Jurkat, Clone E6-1 (cell line): ENCODE results near the gene HTR1B.

Experiments
- DNase-seq: peaks from one replicate; pipeline ENCODE4 v3.0.0-alpha.2; 2011; ENCODE audit warnings: low read depth, low spot score
- H3K4me3 ChIP-seq: 2 replicates; pipeline ENCODE4 v1.5.1; 2011; ENCODE audit warnings: mild to moderate bottlenecking, low read length, control low read depth, moderate library complexity

HTR1B gene

DNA sequence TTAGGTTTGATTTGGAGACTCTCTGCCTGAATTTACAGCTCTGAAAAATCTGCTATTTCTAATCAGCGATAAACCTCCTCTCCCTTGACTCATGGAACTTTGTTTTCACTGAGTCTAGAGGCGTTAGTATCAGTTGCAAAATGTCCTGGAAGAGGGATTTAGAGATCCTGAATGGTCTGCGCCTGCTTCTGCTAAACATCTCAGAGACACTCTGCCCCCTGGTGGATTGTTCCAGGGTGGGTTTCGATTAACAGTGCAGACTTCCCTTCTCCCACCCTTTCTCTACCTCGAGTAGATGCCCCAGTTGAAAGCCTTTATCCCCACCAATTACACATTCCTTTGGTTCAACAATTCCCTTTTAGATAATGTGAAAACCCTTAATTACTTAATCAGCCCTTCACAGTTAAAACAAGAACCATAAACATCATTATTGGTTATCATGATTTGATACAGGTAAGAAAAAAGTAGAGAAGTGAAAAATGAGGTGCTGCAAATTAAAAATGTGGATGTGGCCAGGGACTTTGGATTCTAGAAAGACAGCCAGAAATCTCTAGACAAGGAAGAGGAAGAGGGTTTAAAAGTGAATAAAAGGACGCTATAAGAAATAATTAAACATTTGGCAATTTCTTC is 5.5 kb downstream of the HTR1B start:
- H3K4me3 ChIP-seq = no peak overlapping the region
- peak; percentile 37 for DNase-seq

DNA sequence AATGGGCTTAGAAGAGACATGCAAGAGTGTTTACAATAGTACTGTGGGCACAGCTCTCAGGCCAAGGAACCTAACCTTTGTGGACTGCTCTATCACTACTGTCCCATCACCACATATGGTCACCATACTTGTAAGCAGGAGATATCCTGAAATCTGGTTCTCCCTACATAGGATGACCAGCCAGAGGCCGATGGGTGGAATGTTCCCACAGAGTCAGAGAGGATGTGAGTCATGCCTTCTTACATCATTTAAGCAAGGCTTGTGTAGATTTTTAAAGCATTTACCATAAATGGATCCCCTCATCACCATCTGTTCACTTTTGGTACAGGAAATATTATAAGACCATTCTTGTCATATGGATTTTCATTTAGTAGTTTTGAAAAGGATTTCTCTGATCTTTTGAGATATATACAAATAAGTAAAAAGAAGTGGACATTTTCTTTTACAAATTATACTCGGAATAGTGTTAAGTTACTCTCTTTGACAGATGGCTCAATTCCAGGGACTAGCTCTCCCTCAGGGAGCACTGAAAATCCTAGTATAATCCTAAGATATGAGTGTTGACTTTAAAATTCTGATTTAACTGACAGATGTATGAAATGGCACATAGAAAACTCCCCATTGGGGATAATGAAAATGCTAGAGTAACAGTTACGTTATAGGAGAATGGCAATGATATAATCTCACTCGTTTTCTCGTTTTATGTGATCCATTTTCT is 6.6 kb downstream of the HTR1B start:
- DNase-seq = no peak
- no peak overlapping the region for H3K4me3 ChIP-seq

DNA sequence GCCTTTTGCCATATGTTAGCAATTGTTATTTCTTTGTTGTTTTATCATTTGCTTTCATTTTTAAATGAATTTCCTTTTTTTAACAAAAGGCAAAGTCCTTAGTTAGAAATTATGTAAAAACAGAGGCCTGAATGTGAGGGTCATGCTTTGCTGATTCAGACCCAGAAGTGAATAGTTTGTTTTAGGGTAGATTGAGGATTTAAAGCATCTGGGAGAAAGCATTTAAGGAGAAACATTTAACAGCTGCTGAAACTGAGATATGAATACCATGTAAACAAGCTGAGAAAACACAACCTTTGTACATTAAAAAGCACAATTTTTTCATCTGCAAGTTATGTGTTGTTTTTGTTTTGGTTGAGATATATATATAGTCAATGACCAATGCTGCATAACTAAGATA is 8.0 kb downstream of the HTR1B start:
- no peak overlapping the region for H3K4me3 ChIP-seq
- no peak for DNase-seq

DNA sequence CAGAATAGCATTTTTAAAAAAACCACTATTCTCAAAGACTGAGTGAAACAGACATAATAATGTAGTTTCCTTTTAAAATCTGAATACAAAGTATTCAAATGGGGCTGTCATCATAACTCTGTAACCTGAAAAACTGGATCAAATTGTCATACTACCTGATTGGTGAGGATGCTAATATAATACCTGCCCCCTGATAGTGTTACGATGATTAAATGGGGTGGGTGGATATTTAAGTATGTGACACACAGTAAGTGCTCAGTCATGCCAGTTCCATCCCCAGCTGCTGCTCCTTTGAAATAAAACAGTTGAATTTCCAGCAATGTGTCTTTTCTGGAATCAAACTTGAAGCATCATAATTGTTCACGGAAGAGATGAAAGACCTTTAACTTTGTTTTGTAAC is 8.9 kb downstream of the HTR1B start:
- DNase-seq = no peak
- H3K4me3 ChIP-seq = no peak overlapping the region

DNA sequence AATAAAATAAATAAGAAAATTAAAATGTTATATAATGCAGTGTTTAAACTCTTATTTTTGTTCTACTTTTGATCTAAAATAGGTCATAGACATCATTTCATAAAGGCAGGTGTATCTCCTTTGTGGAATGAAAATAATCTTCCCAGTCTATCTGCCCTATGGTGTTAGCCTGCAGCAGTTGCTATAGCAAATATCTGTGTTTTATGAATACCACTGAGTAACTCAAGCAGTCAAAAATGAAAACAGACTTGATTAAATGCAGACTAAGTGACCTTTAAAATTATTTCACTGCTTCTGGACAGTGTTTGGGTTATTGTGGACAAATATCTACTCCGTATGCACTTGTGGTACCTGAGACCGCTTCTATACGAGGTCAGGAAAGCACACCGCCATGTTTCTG is 11.8 kb downstream of the HTR1B start:
- DNase-seq = no peak
- no peak overlapping the region for H3K4me3 ChIP-seq

DNA sequence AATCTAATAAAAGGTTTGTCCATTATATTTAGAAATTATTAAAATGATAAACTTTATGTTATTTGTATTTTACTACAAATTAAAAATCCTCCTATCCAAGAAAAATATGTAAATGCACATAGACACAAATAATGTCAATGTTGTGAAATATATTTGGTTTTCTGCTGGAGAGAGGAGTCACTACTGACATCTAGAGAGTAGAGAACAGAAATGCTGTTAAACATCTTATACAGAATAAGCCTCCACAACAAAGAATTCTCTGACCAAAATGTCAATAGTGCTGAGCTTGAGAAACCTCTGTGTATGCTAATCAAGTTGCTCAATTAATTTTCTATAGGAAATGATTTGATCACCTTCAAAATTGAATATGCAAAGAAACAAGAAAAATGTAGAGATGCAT is 12.4 kb downstream of the HTR1B start:
- H3K4me3 ChIP-seq = no peak overlapping the region
- no peak for DNase-seq

DNA sequence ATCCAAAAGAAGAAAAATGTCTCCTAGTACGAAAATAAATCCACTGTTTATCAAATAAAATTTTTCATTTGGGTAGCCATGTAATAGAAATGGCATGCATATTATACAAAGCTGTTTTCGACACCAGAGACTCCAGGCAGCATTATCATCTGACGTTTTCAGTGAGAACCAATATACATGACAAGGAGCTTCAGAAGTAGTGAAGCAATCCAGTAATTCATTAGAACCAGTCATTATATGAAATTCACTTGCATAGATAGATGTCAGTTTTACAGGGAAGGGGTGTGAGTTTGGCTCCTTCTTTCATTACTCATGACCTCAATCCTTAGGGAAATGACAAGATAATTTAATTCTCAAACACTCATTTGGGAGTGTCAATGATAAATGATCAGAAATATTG is 14.7 kb downstream of the HTR1B start:
- no peak overlapping the region for H3K4me3 ChIP-seq
- DNase-seq = no peak

DNA sequence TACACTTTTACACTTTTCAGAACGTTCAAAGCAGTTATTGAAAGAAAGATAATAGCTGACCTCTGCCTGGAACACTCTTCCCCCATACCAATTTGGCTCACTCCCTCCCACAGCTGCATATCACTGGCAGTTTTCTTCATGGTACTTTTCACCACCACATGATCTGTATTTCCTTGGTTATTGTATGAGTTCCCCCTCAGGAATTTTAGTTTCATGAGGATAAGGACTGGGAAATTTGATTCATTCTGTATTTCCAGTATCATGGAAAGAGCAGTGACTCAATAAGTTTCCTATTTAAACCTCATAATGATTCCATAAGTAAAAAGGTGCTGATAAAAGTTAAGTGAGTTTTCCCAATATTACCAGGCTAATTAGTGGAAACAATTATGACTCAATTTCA is 16.0 kb downstream of the HTR1B start:
- H3K4me3 ChIP-seq = no peak overlapping the region
- no peak for DNase-seq

DNA sequence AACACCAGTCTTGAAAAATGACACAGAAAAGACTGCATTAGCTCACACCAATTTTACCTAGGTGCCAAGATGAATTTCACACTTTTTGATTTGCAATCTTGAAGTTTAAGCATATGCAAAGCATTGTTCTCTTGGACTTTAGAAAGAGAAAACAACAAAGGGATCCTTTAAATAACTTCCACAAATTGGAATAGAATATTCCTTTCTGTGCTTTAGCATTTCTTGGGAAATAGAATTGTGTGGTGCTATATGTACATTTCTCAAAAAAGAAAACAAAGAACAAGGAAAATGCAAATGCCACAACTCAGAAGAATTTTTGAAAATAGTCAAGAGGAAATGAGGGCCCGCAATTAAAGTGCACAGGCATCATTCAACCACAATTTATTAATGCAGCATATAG is 17.0 kb downstream of the HTR1B start:
- no peak overlapping the region for H3K4me3 ChIP-seq
- no peak for DNase-seq

DNA sequence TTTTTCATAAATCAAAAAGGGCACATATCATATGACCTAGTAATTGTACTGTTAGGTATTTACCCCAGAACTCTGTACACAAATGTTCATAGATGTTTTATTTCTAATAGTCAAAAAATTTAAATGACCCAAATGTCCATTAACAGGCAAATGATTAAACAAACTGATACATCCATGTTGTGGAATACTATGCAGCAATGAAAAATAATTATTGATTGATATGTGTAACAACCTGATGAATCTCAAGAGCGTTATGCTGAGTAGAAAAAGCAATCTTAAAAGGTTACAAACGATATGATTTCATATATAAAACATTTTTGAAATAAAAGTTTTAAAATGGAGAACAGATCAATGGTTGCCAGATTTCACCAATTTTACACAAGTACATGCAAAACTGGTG is 18.1 kb downstream of the HTR1B start:
- no peak for DNase-seq
- H3K4me3 ChIP-seq = no peak overlapping the region

DNA sequence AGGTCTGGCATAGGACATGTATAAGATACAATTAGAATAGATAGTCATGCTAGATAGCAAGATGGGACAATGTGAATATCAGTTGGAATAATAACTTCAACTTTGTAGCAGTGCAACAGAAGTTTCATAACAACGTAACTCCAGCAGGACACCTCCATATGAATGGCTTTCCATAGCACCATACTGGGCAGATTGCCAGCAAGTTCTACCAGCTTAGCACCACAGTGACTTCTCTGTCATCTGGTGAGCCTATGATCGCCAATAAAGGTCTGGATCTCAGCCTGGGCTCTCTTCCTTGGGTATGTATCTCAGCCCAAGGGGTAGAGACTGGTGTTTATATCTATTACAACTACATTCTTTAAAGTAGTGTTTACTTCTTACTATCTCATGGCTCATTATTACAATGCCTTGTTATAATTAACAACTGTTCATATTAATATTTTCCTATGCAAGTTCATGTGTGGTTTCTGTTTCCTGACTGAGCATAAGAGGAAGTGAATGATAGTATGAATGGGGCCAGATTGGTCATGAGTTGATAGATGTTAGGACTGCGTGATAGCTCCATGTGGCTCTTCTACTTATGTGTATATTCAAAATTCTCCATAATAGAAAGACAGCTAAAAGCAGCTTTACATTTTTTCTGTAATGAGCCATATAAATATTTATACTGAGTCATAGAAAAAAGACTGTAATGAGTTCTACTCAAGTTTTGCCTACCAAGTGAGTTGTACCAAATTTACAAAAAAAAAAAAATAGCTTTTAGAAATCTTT is 22.9 kb downstream of the HTR1B start:
- DNase-seq = no peak
- H3K4me3 ChIP-seq = no peak overlapping the region

DNA sequence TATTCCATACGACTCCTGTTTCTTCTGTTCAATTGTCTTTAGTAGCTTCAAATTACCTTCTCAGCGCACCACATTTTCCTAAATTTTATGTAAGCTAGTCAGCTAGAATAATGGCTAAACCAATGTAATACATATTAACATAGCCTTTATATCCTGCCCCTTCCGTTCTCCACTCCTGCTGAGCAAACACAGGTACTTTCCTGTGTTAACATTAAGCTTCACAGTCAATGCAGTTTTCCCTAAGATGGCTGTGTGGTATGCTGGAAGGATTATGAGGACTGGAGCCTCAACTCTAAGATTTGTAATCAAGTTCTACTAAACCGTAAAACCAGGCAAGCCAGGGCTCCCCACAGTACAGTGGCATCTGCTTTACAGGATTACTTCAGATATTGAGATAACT is 29.4 kb downstream of the HTR1B start:
- no peak for DNase-seq
- H3K4me3 ChIP-seq = no peak overlapping the region

DNA sequence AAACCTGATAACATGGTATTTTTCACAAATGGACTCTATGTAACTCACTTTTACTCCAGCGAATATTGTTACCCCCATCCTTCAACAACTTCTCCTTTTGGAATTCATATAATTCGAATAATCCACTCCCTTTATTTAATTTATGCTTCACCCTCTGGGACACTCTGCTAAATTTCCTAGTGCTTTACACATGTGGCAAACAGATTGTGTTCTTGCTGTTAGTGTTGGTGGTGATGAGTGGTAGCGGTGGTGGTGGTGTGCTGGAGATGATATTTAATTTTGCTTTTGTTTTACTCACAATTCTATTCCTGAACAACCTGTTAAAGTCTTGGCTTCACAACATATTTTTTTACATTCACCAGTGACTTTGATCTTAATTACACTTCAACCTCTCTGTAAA is 32.8 kb downstream of the HTR1B start:
- no peak for DNase-seq
- H3K4me3 ChIP-seq = no peak overlapping the region

DNA sequence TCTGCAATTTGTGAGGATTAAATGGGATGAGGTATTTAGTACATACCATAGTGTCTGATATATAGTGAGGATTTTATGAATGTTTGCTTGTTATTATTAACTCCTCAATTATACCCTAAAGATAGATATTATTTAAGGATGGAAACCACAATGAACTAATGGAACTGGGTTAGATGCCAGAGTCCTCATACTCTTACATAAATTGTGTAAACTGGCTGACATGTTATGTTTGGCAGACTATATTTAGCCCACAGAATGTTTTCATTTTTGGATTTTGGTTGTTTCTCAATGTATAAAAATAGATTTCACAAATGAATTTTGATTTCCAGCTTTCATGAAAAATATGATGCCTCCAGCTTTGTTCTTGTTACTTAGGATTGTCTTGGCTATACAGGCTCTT is 37.6 kb downstream of the HTR1B start:
- no peak for DNase-seq
- no peak overlapping the region for H3K4me3 ChIP-seq

DNA sequence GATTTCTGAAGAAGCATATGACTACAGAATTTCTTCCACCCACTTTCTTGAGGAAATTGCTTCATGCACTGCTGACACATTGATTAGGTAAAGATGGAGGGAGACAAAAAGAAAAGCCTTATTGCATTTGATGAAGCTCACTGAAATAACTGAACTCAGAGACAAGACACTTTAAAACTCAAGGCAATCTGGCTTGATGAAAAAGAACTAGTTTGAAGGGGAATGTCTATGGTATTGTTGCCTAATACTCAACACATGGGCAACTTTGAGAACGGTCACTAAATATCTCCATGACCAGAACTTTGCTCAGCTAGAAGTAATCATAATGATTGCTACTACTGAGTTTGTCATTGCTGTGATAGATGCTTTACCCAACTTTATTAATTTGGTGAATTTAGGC is 38.1 kb downstream of the HTR1B start:
- DNase-seq = no peak
- no peak overlapping the region for H3K4me3 ChIP-seq

DNA sequence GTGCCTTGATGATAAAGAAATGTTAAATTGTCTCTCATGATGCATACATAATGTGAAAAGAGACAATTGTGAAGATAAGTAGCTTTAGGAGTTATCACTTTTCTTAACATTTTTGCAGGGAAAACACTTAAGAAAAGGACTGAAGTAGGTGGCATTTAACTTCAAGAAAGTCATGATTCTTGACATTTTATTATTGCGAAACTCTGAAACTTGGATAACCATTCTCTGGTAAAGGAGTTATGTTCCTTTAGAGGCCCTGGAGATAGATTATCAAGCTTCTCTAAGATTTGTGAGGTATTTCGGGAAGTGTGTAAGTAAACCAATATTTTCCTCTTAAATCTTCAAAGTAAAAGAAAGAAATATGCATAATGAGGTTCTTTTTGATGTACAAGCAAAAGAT is 38.5 kb downstream of the HTR1B start:
- no peak for DNase-seq
- no peak overlapping the region for H3K4me3 ChIP-seq

DNA sequence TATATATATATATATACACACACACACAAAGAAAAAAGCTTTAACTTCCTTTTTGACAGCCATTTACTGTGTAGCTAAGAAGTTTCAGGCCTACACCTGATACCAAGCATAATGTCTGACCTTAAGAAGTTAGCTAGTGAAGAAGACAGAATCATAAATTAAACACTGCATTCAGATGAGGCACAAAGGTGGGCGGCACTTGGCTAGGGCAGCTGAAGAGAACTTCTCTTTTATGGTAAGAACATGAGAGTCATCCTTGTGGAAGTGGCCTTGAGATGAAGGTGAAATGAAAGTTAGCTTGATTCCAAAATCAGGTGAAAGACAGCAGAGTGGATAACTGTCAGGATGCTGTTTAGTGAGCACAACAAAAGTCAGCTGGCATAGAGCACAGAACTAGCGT is 46.5 kb downstream of the HTR1B start:
- DNase-seq = no peak
- H3K4me3 ChIP-seq = no peak overlapping the region

DNA sequence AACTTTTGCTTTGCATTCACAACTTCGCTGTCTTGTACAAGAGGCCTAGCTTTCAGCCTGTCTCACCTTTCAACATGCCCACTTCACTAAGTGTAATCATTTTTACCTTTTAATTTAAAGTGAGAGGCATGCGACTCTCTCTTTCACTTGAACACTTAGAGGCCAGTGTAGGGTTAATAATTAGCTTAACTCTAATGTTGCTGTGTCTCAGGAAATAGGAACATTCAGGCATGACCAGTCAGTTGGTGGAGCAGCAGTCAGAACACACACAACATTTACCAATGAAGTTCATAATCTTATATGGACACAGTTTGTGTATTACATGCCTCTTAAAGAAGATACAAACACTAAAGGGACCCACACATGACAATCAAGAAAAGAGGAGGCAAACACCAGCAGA is 47.6 kb downstream of the HTR1B start:
- no peak for DNase-seq
- no peak overlapping the region for H3K4me3 ChIP-seq
